Esophagus squamous epithelium (tissue), 4 donors: ENCODE data around the gene SNX19.

Experiments used
- CTCF ChIP-seq, 6 experiments: fragments of 450-650 bp in 4 of 6; fragments of 200-600 bp in 2 of 6; sonication (generic) in 2 of 6; IDR thresholded peaks; one replicate each; pipeline ENCODE4 v1.5.1; 2016 to 2019; ENCODE audit warnings: antibody characterized with exemption in 6 of 6, mild to moderate bottlenecking in 4 of 6, moderate library complexity in 4 of 6
- POLR2A ChIP-seq, 4 donors: fragments of 450-650 bp; IDR thresholded peaks; one replicate each; pipeline ENCODE4 v1.6.1; 2017; ENCODE audit warnings: antibody characterized with exemption in 4 of 4, mild to moderate bottlenecking in 4 of 4, moderate library complexity in 3 of 4

- TF ChIP-seq CTCF (IDR thresholded peaks at IDR 0.05) (no peak), POLR2A (IDR thresholded peaks at IDR 0.05) (no peak)
These were observed 559 bp downstream of the SNX19 start for GRCh38 chr11:130915603-130916237.
